Suprapubic skin (tissue), 4 donors: ENCODE data around the gene DOCK8. TPM values are rescaled to one million over a fixed set of nuclear protein-coding genes. Genes with fewer than 3 reads are reported as not detected.

Experiments used
- DNase-seq, 2 donors: peaks; one replicate each; pipeline ENCODE4 v3.0.0-alpha.2; 2019; ENCODE audit warnings: low spot score in 2 of 2
- H3K27ac ChIP-seq: fragments of 200-600 bp; sonication (generic); one replicate; pipeline ENCODE4 v1.5.1; 2019
- H3K27me3 ChIP-seq: fragments of 200-600 bp; sonication (generic); one replicate; pipeline ENCODE4 v1.5.1; 2019
- H3K36me3 ChIP-seq: fragments of 200-600 bp; sonication (generic); one replicate; pipeline ENCODE4 v1.5.1; 2019
- H3K4me1 ChIP-seq: fragments of 200-600 bp; sonication (generic); one replicate; pipeline ENCODE4 v1.5.1; 2019
- H3K4me3 ChIP-seq: fragments of 200-600 bp; sonication (generic); one replicate; pipeline ENCODE4 v1.5.1; 2019; ENCODE audit warnings: mild to moderate bottlenecking
- H3K9me3 ChIP-seq: fragments of 200-600 bp; sonication (generic); one replicate; pipeline ENCODE4 v1.5.1; 2019
- EP300 ChIP-seq: sonication (generic); formaldehyde crosslinking; IDR thresholded peaks from one replicate; pipeline ENCODE4 v1.6.1; 2017; ENCODE audit warnings: antibody characterized with exemption
- POLR2A ChIP-seq, 2 donors: fragments of 450-650 bp; IDR thresholded peaks; one replicate each; pipeline ENCODE4 v1.6.1; 2017; ENCODE audit warnings: antibody characterized with exemption in 2 of 2, mild to moderate bottlenecking in 2 of 2, moderate library complexity in 2 of 2
- POLR2AphosphoS5 ChIP-seq, 3 donors: sonication (generic); formaldehyde crosslinking; IDR thresholded peaks; one replicate each; pipeline ENCODE4 v1.6.1; 2017; ENCODE audit warnings: antibody characterized with exemption in 3 of 3
- WGBS: methylation state at CpG from one replicate; pipeline ENCODE4 v1.1.5; 2018; 5-methylcytosine and 5-hydroxymethylcytosine counted together
- total RNA-seq, 4 donors: library from RNA; depleted of rRNA; stranded (reverse); fragments of >200 nt; gene quantifications; one replicate each; pipeline ENCODE4 v1.1.0, GENCODE V29; 2016
- TF ChIP-seq, protein P1 (sequence below), 2 donors: fragments of 200-600 bp in 1 of 2; fragments of 450-650 bp in 1 of 2; sonication (generic) in 1 of 2; IDR thresholded peaks; one replicate each; pipeline ENCODE4 v1.5.1; 2016 to 2019; ENCODE audit warnings: antibody characterized with exemption in 2 of 2, mild to moderate bottlenecking in 1 of 2, moderate library complexity in 1 of 2

DOCK8 gene
- total RNA-seq, 4 donors from 2014 or later, result 4.1 to 13.3 (median 10.3) TPM

DNA sequence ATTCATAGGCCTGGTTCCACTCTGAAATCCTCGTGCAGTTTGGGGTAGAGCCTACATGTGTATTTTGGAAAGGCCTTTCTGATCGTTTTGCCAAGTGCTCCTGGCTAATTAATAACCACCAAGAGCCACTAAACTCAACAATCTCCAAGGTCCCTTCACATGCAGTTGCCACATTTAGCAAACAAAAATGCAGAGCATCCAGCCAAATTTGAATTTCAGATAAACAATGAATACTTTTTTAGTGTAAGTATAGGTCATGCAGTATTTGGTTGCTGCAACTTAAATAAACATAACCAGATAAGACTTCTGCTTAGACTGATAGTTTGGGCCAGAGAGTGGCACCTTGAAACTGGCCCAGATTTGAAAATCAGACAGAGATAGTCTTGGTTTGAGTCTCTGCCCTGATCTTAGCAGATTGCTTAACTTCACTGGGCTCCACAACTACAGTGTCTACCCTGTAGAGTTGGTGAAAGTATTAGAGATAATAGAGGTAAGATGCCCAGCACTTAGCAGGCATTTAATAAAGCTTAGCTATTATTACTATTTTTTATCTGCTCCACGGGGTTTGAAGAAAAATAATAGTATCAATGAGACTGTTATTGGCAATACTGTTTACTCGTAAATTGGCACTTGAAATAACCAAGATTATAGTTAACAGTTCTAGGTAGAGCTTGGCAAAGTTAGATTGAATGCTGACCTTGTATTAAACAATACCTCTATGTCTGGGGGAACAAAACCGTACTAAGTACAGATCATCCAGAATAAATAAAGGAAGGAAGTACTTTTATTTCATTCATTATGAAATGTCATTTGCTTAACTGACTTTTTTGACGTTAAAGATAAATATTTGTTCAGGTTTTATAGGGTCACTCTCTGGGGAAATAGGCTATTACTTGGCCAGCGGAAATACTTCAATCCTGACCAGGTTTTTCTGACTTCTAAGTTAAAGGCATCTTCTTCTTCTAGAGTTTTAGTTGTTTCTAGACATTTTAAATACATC lies 274.8 kb downstream of the DOCK8 start:
- DNase-seq, result no peak
- Histone ChIP-seq H3K9me3 (no peaks in the 10 kb centered on the region), H3K4me3 (no peak overlapping the region), H3K36me3 (no peaks in the 10 kb centered on the region), H3K27me3 (no peaks in the 10 kb centered on the region), H3K27ac (no peak overlapping the region), H3K4me1 (no peaks in the 10 kb centered on the region)
- no peak for TF ChIP-seq POLR2AphosphoS5 (IDR thresholded peaks at IDR 0.05)
- no peak for TF ChIP-seq POLR2A (IDR thresholded peaks at IDR 0.05)
- no peak for TF ChIP-seq EP300
- TF ChIP-seq, protein P1, sequence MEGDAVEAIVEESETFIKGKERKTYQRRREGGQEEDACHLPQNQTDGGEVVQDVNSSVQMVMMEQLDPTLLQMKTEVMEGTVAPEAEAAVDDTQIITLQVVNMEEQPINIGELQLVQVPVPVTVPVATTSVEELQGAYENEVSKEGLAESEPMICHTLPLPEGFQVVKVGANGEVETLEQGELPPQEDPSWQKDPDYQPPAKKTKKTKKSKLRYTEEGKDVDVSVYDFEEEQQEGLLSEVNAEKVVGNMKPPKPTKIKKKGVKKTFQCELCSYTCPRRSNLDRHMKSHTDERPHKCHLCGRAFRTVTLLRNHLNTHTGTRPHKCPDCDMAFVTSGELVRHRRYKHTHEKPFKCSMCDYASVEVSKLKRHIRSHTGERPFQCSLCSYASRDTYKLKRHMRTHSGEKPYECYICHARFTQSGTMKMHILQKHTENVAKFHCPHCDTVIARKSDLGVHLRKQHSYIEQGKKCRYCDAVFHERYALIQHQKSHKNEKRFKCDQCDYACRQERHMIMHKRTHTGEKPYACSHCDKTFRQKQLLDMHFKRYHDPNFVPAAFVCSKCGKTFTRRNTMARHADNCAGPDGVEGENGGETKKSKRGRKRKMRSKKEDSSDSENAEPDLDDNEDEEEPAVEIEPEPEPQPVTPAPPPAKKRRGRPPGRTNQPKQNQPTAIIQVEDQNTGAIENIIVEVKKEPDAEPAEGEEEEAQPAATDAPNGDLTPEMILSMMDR (IDR thresholded peaks at IDR 0.05), result no peak
- 65% methylated on average over 7 of the region's 7 CpGs for WGBS

DNA sequence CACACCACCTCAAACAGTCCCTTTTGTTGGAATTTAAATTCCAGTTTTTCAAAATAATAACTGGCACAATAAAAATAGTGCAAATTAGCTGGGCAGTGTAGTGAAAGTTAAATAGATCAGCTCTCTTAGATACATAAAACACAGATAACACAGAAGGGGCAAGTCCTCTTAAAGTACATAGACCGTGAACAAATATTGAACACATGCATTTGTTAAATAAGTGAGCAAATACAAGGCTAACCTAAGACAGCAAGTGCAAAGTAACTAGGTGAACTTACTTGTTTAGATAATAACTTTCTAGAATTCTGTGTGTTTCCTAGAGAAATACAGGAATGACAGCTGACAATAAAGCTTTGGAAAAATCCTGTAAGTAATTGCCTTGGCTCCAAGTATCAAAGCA lies 280.1 kb downstream of the DOCK8 start:
- TF ChIP-seq POLR2AphosphoS5 (IDR thresholded peaks at IDR 0.05) (no peak), POLR2A (IDR thresholded peaks at IDR 0.05) (no peak), EP300 (no peak)
- TF ChIP-seq, protein P1 (IDR thresholded peaks at IDR 0.05), result no peak
- Histone ChIP-seq H3K27me3 (no peaks in the 10 kb centered on the region), H3K4me3 (no peak overlapping the region), H3K9me3 (no peaks in the 10 kb centered on the region), H3K27ac (no peak overlapping the region), H3K36me3 (no peaks in the 10 kb centered on the region), H3K4me1 (no peaks in the 10 kb centered on the region)
- WGBS, result 85% methylated on average over 1 of the region's 1 CpG
- DNase-seq, result no peak

DNA sequence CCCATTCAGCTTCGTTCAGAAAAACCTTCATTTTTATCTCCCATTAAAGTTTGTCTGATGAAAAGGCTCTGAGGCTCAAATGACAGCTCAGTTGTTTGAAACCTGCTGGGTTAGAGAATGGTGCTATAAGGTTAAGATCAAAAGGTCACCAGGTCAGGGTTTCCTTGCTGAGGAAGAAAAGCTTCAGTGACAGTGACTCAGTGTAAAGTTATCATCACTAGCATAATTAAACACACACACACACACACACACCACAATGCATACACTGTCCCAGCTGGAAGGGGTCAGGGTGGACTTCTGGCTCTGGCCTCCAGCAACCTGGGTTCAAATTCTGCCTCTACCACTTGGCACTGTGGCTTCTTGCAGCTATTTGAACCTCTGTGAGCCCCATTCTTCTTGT lies 281.1 kb downstream of the DOCK8 start:
- Histone ChIP-seq H3K27ac (no peak overlapping the region), H3K4me3 (no peak overlapping the region), H3K27me3 (no peaks in the 10 kb centered on the region), H3K4me1 (no peaks in the 10 kb centered on the region), H3K36me3 (no peaks in the 10 kb centered on the region), H3K9me3 (no peaks in the 10 kb centered on the region)
- 63% methylated on average over 1 of the region's 1 CpG for WGBS
- DNase-seq, result no peak
- TF ChIP-seq POLR2A (IDR thresholded peaks at IDR 0.05), result no peak

DNA sequence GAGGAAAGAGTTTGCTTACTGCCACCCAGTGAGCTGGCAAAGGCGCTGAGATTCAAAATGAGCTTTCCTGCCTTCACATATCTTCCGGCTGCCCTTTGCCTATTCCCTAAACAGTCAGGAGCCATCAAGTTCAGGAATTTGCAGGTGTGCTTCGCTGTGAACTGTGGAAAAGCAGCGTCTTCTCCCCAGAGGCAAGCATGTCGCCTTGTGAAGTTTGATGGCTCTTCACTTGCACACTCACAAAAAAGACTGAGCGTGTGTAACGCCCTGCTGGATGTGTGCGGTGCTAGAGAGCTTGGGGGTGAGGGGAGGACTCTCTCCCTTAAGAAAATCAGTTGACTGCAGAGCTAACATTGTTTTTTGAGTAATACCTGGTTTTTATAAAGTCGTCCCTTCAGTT lies 288.7 kb downstream of the DOCK8 start:
- Histone ChIP-seq H3K27me3 (no peaks in the 10 kb centered on the region), H3K36me3 (no peaks in the 10 kb centered on the region), H3K27ac (no peak overlapping the region), H3K9me3 (no peaks in the 10 kb centered on the region), H3K4me1 (peaks cover 21% of the 10 kb centered on the region), H3K4me3 (peak overlapping the region; percentile 70)
- TF ChIP-seq, protein P1 (IDR thresholded peaks at IDR 0.05), result no peak
- TF ChIP-seq POLR2A (IDR thresholded peaks at IDR 0.05) (no peak), POLR2AphosphoS5 (IDR thresholded peaks at IDR 0.05) (no peak), EP300 (no peak)
- WGBS, result 51% methylated on average over 9 of the region's 9 CpGs
- DNase-seq, result no peak

DNA sequence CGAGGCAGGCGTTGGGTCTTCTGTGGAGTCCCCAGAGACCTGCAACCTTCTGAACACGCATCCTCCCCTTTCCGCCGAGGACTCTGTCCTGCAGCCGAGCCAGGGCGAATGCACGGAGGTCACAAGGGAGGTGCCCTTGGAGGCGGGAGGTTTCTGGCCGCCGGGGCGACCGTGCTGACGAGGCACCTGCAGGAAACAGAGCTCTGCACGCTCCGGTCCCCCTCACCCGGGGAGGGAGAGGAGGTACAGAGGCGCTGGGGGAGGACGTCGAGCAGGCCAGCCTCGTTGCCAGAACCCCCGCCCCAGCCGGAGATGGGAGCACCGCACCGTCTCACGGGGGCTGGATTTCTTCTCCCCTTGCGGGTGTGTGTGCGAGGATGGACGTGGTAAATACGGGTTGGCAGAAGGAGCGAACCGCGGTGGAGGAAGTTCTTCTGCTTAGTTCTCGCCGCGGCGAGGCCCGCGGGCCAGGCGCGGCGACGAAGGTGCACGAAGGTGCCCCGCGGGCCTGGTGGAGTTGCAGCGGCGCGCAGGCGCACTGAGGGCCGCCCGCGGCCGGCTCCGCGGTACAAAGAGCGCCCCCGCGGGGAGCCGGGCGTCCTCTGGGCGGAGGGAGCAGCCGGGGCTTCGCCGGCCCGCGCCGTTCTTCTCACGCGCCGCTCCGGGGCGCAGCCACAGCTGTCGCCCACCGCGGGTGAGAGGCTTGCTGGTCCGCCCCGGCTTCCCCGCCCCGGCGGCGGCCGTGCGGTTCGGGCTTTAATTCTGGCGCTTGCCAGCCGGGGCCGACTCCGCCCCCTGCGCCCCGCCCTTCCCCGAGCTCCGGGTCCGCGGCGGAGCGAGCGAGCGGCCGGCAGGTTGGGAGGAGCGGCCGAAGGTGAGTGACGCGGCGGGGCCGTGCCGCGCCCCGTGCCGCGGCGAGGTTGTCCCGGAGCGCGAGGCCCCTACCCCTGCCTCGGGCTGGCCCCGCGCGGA lies 289.5 kb downstream of the DOCK8 start, which contains the start of gene KANK1:
Gene KANK1 (plus strand): TSS at position 815 of the 972 bp plus-strand sequence.
- peak within 1 kb of the TSS; percentile 80 for H3K27ac ChIP-seq
- H3K9me3 ChIP-seq, result no peaks in the 10 kb centered on the region
- peak; percentile 76 to 81 for DNase-seq
- no peaks in the 10 kb centered on the region for H3K27me3 ChIP-seq
- H3K4me1 ChIP-seq, result peaks cover 21% of the 10 kb centered on the region
- TF ChIP-seq, protein P1 (IDR thresholded peaks at IDR 0.05), result peak in 1 of 2 donors; percentile 41
- no peak for TF ChIP-seq POLR2A (IDR thresholded peaks at IDR 0.05)
- 3% methylated on average over 13 of the region's 119 CpGs for WGBS
- H3K36me3 ChIP-seq, result no peaks in the 10 kb centered on the region
- H3K4me3 ChIP-seq, result peak within 1 kb of the TSS; percentile 70
